Epithelial cell of esophagus (primary cell): ENCODE data around the gene TUBGCP3.
A peak's percentile ranks its signal among the peaks of the same experiment; 100 is the strongest.

Experiments
- DNase-seq: peaks from one replicate; pipeline ENCODE4 v3.0.0; 2010; ENCODE audit warnings: low read depth
- H3K4me3 ChIP-seq: 2 replicates; pipeline ENCODE4 v1.5.1; 2011; ENCODE audit warnings: mild to moderate bottlenecking, low read length, control low read depth
- TF ChIP-seq, protein P1 (sequence below): IDR thresholded peaks from 2 replicates; pipeline ENCODE4 v1.5.1; 2011; ENCODE audit warnings: low read depth, mild to moderate bottlenecking, low read length, control low read depth, inconsistent platforms; ENCODE audit not compliant: insufficient read depth; ENCODE audit errors: missing control alignments

Gene TUBGCP3

DNA sequence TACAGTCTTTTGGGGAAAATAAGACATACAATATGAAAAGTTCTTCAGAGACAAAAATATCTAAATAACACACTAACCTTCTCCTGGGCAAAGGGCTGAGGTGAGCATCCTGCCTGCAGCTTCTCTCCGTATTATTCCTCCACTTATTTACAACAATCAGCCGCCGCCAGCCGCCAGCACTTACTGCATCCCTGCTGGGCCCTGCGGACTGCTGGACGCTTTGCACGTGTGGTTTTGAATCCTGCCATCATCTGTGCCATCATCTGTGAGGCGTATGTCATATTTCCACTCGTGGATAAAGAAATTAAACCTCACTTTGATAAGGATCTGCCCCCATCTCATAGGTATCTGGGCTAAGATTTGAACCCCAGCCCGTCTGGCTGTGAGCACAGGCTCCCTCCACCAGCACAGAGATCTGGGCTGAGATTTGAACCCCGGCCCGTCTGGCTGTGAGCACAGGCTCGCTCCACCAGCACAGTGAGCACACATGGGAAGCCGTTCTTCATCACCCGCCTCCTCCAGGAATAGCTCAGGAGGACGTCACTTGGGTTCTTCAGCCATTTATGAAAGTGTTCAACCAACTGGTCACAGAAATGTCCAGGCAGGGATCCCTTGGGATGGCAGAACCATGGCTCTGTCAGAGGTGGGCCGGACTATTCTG, 35.2 kb upstream of the TUBGCP3 start:
- TF ChIP-seq, protein P1, sequence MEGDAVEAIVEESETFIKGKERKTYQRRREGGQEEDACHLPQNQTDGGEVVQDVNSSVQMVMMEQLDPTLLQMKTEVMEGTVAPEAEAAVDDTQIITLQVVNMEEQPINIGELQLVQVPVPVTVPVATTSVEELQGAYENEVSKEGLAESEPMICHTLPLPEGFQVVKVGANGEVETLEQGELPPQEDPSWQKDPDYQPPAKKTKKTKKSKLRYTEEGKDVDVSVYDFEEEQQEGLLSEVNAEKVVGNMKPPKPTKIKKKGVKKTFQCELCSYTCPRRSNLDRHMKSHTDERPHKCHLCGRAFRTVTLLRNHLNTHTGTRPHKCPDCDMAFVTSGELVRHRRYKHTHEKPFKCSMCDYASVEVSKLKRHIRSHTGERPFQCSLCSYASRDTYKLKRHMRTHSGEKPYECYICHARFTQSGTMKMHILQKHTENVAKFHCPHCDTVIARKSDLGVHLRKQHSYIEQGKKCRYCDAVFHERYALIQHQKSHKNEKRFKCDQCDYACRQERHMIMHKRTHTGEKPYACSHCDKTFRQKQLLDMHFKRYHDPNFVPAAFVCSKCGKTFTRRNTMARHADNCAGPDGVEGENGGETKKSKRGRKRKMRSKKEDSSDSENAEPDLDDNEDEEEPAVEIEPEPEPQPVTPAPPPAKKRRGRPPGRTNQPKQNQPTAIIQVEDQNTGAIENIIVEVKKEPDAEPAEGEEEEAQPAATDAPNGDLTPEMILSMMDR: no peak
- no peak for DNase-seq
- H3K4me3 ChIP-seq: no peak overlapping the region

DNA sequence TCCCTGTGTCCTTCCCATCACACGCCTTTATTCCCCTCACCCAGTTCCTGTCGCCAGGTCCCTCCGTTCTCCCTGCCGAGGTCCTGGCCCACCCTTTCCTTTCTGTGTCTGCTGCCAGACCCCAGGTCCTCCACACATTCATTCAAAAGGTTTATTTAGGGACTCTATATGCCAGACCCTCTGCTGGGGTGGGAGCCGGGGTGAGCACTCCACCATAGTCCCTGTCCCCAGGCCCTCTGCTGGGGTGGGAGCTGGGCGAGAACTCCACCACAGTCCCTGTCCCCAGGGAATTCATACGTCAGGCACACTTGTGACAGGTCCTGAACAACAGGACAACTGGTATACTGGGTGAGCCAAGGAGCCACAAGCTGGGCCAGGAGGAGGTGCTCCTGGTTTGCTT, 34.4 kb upstream of the TUBGCP3 start:
- no peak for DNase-seq
- TF ChIP-seq, protein P1: no peak
- no peak overlapping the region for H3K4me3 ChIP-seq

DNA sequence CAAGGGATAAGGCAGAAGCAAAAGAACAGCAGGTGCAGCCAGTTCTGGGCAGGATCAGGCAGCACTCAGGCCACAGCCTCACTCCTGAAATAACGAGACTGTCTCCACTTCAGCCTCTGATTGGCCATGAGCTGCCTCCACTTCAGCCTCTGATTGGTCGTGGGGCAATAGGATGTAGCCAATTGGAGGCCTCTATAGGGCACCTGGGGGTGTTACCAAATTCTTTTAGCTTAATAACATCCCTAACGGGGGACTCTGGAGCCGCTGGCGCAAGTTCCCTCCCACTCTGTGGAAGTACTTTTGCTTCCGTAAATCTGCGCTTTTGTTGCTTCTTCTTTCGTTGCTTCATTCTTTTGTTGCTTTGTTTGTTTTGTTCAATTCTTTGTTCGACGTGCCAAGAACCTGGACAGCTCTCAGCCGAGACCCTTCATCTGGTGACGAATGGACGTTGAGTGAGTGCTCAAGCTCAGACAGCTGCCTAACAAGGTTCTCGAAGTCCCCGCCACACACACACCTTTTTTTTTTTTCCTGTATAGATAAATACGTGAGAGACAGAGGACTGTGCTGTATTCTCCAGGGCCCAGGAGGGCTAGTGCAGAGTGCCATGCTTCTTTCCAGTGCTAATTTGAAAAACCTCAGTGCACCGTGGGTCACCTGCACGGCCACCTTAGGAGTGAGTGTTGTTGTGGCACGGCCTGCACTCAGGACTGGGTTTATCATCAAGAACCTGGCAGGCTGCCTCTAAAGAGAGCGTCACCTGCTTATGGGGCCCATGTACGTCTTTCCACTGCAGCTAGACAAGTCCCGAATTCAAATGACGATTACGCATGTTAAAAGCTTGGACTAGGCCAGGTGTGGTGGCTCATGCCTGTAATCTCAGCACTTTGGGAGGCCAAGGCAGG, 32.0 kb upstream of the TUBGCP3 start:
- peak; percentile 58 for DNase-seq
- TF ChIP-seq, protein P1: no peak
- H3K4me3 ChIP-seq: no peak overlapping the region

DNA sequence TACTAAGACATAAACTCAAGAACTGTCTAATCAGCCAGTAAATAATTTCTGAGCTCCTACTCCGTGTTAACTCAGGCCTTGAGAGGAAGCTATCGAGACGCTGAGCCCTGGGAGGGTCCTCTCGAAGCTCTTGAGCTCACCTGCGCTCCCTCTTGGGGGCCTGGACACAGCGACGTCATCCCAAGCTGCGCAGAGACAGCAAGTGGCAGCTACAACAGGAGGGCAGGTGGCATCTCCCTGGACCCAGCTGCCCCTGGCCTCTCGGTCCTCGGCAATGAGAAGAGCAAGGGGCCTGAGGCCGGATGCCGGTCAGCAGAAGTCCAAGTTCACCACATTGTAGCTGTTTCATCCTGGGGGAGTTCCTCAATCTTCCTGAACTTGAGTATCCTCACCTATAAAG, 30.5 kb upstream of the TUBGCP3 start:
- TF ChIP-seq, protein P1: no peak
- H3K4me3 ChIP-seq: no peak overlapping the region

DNA sequence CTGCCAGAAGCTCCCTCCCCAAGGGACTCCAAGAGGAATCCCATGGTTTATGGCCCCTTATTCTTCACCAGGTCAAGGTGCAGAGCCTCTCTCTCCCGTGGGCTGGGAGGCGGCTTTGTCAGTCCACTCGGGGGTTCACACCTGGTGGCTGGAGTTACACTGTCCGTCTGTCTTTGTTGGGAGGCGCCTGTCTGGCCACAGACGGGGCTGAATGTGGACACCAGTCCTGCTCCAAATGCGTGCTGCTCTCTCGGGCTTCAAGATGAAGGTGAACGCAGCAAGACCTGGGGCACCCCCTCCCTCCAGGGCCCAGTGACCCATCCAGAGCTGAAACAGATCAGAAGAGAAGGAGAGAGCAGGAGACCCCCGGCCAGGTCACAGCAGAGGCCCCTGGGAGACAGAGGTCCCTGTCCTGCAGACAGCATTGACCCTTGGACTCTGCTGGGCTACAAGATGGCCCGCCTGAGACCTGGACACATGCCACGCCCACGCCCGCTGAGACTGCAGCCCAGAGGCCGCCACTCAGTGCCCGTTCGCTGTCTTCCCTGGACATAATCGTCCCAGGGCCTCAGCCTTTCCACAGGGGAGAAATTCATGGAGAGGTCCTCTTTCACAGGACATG, 29.9 kb upstream of the TUBGCP3 start:
- H3K4me3 ChIP-seq: no peak overlapping the region
- TF ChIP-seq, protein P1: no peak
- no peak for DNase-seq

More for the DNA sequence above, 30.5 kb upstream of the TUBGCP3 start:
- no peak for DNase-seq

DNA sequence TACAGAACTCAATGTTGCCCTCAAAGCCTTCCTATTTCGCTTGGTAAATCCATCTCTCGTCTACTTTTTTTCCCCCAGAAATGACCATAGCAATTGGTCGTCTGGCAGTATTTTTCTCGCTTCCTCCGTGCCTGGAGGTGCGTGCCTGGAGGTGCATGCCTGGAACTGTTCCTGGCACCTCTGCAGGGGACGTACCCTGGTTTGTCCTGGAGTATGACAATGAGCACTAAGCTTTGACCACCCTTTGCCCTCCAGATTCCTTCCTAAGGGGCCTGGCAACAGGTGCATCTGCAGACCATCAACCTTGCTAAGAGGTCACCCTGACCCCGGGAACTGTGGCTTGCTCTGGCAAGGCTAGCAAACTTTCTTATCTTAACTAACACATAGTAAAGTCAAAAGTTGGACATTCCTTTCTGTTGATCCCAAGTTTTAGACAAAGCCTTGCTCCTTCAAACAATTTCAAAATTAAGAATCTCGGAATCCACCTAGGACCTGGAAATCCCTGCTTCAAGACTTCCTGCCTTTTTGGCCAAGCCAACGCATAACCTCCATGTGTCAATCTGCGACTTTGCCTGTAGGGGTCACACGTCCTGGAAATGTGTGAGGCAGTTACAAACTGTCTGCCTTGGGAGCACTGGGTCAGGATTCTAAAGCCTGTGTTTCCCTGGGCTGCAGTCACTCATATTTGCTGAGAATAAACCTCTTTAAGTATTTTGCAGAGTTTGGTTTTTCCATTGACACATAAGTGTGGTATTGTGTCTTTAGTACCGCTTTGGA, 28.8 kb upstream of the TUBGCP3 start:
- peak; percentile 54 for DNase-seq
- TF ChIP-seq, protein P1: peak; percentile 67
- no peak overlapping the region for H3K4me3 ChIP-seq
